Fibroblast of skin of left quadriceps (primary cell): Measurements from ENCODE around the gene HARBI1.

Experiments
- DNase-seq, 2 experiments: peaks; one replicate each; pipeline ENCODE4 v3.0.0-alpha.2; 2013; ENCODE audit warnings: low read depth in 2 of 2

The HARBI1 gene

DNA sequence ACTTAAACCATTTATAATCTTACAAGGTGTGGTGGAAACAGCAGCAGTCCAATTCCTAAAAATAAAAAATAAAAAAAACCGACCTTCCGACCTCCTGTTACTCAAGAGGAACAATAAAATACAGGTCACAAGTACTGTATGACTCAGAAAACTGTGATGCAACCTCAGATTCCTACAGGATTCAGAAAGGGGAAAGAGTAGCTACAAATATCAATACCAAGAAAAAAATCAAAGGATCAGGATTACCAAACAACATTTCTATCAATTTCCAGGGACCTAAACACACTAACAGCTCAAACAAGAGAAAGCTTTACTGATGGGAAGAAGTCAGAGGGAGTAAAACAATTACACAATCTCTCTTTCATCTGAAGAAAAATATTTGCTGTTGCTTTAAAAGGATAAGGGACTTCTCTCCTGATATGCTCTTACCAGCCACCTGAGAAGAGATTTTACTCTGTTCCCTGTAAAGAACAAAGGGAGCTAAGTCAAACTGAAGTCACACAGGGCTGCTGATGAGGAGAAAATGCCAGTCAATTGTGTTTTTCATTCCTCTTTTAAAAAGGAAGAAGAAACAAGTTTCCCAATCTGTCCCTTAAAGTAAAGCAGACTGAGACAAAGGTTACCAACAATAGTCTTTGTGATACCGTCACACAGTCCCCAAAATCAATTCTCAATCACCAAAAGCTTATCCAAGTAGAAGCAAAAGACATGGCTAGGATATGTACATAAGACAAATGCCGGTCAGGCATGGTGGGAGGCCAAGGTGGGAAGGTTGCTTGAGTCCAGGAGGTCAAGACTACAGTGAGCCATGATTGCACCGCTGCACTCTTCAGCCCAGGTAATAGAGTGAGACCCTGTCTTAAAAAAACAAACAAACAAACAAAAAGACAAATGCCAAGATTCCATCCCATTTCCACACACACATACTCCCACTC, 62.5 kb downstream of the HARBI1 start:
- peak; percentile 57 to 60 for DNase-seq

DNA sequence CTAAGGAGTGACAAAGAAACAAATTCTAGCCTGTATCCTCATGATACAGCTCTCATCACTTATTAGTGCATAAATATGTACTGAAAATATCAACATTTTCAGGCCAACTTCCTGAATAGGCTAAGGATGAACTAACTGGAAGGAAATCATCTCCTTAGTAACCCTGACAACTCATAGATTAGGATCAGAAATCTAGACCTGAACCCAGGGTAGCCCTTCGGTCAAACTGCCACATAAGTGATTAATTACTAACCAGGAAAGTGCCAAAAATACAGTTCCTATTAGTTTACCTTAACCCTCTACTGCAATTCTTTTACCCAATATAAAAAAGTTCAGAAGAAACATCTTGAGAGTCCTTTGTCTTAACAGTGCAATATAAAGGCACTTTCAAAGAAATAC, 63.2 kb downstream of the HARBI1 start:
- DNase-seq: no peak
